HepG2 (cell line): ENCODE measurements around the gene PGA5. TPM values are rescaled to one million over a fixed set of nuclear protein-coding genes. Genes with fewer than 3 reads are reported as not detected.
A peak's percentile ranks its signal among the peaks of the same experiment; 100 is the strongest.

Experiments
- ATAC-seq: fragments of 200-7000 bp; cut with Tn5 transposase; 3 replicates; pipeline ENCODE4 v1.9.1; 2020; ENCODE audit warnings: mild to moderate bottlenecking, moderate library complexity
- BruUV-seq: library from RNA; stranded (reverse); fragments of 400-500 nt; replicated peaks from 2 replicates; lab custom pipeline; 2021; lab: Mats Ljungman, UMichigan
- CTCF ChIA-PET: fragments of 300-600 bp; formaldehyde crosslinking; extraction: SDS; loops from one replicate; lab custom pipeline; 2021; ENCODE audit warnings: low total read pairs, inconsistent platforms, low intra/inter-chr PET ratio; lab: Yijun Ruan, JAX
- POLR2A ChIA-PET: fragments of 350-600 bp; sonication (Branson Sonifier 250); formaldehyde crosslinking; loops from one replicate; lab custom pipeline; 2020; ENCODE audit warnings: antibody characterized with exemption, inconsistent platforms; lab: Yijun Ruan, JAX
- DNase-seq: peaks from one replicate; pipeline ENCODE4 v3.0.0-alpha.2; 2015; ENCODE audit warnings: low spot score
- FAIRE-seq: peaks from 3 replicates; lab custom pipeline; 2011; peaks lifted over from hg19 to GRCh38; lab: Jason Lieb, UNC
- H2AFZ ChIP-seq: one replicate; pipeline ENCODE4 v1.6.1; 2011; ENCODE audit warnings: low read length, inconsistent platforms
- H3K27ac ChIP-seq: fragments of 300-600 bp; 3 replicates; pipeline ENCODE4 v1.8.0; 2011; ENCODE audit warnings: mixed run types, mild to moderate bottlenecking, mixed read lengths, low read length, inconsistent platforms; ENCODE audit not compliant: insufficient read depth; ENCODE audit errors: extremely low read length
- H3K27me3 ChIP-seq, 2 experiments: fragments of 200-600 bp in 1 of 2; 2 replicates in 1 of 2; 3 replicates in 1 of 2; pipeline versions ENCODE4 v1.6.0 to v1.8.0; 2011; ENCODE audit warnings: low read length in 2 of 2, mild to moderate bottlenecking in 2 of 2, moderate library complexity in 2 of 2, inconsistent platforms in 1 of 2; ENCODE audit not compliant: insufficient read depth in 2 of 2, control insufficient read depth in 1 of 2
- H3K36me3 ChIP-seq, 2 experiments: fragments of 200-600 bp in 1 of 2; replicated peaks in 1 of 2; 2 replicates in 1 of 2; 3 replicates in 1 of 2; pipeline versions ENCODE4 v1.5.1 to v1.8.0; 2011; ENCODE audit warnings: low read length in 2 of 2, inconsistent platforms in 1 of 2; ENCODE audit not compliant: insufficient read depth in 2 of 2, control insufficient read depth in 1 of 2
- H3K4me1 ChIP-seq: 2 replicates; pipeline ENCODE4 v1.5.1; 2012; ENCODE audit warnings: low read length, inconsistent platforms; ENCODE audit not compliant: insufficient read depth
- H3K4me2 ChIP-seq: 2 replicates; pipeline ENCODE4 v1.6.0; 2011; ENCODE audit warnings: low read depth, low read length, inconsistent platforms
- H3K4me3 ChIP-seq, 3 experiments: fragments of 200-600 bp in 1 of 3; sonication (generic), shearing (Covaris generic) in 1 of 3; replicated peaks in 1 of 3; 2 replicates each; pipeline ENCODE4 v1.5.1; 2011 to 2016; ENCODE audit warnings: low read length in 3 of 3, inconsistent platforms in 2 of 3, low read depth in 2 of 3, mild to moderate bottlenecking in 2 of 3, control low read depth in 1 of 3, mixed read lengths in 1 of 3; ENCODE audit not compliant: insufficient read depth in 1 of 3
- H3K79me2 ChIP-seq: one replicate; pipeline ENCODE4 v1.6.1; 2011; ENCODE audit warnings: low read length, inconsistent platforms; ENCODE audit not compliant: insufficient read depth
- H3K9ac ChIP-seq: 2 replicates; pipeline ENCODE4 v1.6.0; 2011; ENCODE audit warnings: mild to moderate bottlenecking, low read depth, low read length, inconsistent platforms; ENCODE audit not compliant: insufficient read depth
- H3K9me3 ChIP-seq: 2 replicates; pipeline ENCODE4 v1.5.1; 2012; ENCODE audit warnings: mild to moderate bottlenecking, low read length
- H4K20me1 ChIP-seq: 2 replicates; pipeline ENCODE4 v1.6.0; 2011; ENCODE audit warnings: inconsistent platforms, mild to moderate bottlenecking, low read length, moderate library complexity; ENCODE audit not compliant: insufficient read depth
- AGO2 ChIP-seq: fragments of 200-400 bp; formaldehyde crosslinking; optimal IDR thresholded peaks from 2 replicates; pipeline ENCODE3; 2017; ENCODE audit warnings: mild to moderate bottlenecking, low read depth, low read length, moderate library complexity
- CBX5 ChIP-seq: sonication (generic); formaldehyde crosslinking; IDR thresholded peaks from 2 replicates; pipeline ENCODE4 v1.4.0; 2020; ENCODE audit warnings: missing genetic modification reagents, borderline replicate concordance
- ETS1 ChIP-seq: sonication (generic); formaldehyde crosslinking; IDR thresholded peaks from 2 replicates; pipeline ENCODE4 v1.4.0; 2020; ENCODE audit warnings: missing genetic modification reagents
- GABPB1 ChIP-seq: IDR thresholded peaks from 2 replicates; pipeline ENCODE4 v1.6.1; 2016; ENCODE audit warnings: mild to moderate bottlenecking, missing genetic modification reagents, moderate library complexity, missing compliant biosample characterization
- HHEX ChIP-seq: IDR thresholded peaks from 2 replicates; pipeline ENCODE4 v1.6.1; 2016; ENCODE audit warnings: control low read depth
- POLR2A ChIP-seq, 2 experiments: IDR thresholded peaks; 2 replicates each; pipeline ENCODE4 v1.6.1; 2011; ENCODE audit warnings: low read depth in 2 of 2, low read length in 2 of 2, mild to moderate bottlenecking in 1 of 2, moderate library complexity in 1 of 2; ENCODE audit not compliant: insufficient read depth in 1 of 2
- SOX6 ChIP-seq, 2 experiments: fragments of 450-650 bp in 1 of 2; sonication (generic) in 1 of 2; formaldehyde crosslinking in 1 of 2; IDR thresholded peaks; 2 replicates each; pipeline versions ENCODE4 v1.4.0 to v1.6.1; 2017 to 2020; ENCODE audit warnings: antibody characterized with exemption in 1 of 2, mild to moderate bottlenecking in 1 of 2, missing genetic modification reagents in 1 of 2
- XRCC5 ChIP-seq: fragments of 200-400 bp; formaldehyde crosslinking; optimal IDR thresholded peaks from 2 replicates; pipeline ENCODE3; 2017; ENCODE audit warnings: mild to moderate bottlenecking, low read length
- ZNF274 ChIP-seq: sonication (generic); formaldehyde crosslinking; IDR thresholded peaks from 2 replicates; pipeline ENCODE4 v1.5.1; 2020; ENCODE audit warnings: mild to moderate bottlenecking, missing genetic modification reagents
- ZNF512B ChIP-seq: sonication (generic); formaldehyde crosslinking; IDR thresholded peaks from 2 replicates; pipeline ENCODE4 v1.5.1; 2020; ENCODE audit warnings: missing genetic modification reagents, mild to moderate bottlenecking, borderline replicate concordance
- ZNF687 ChIP-seq: sonication (generic); formaldehyde crosslinking; IDR thresholded peaks from 2 replicates; pipeline ENCODE4 v1.5.1; 2020; ENCODE audit warnings: mild to moderate bottlenecking, missing genetic modification reagents, moderate library complexity
- ZNF800 ChIP-seq: sonication (generic); formaldehyde crosslinking; IDR thresholded peaks from 2 replicates; pipeline ENCODE4 v1.4.0; 2020; ENCODE audit warnings: missing genetic modification reagents
- ZSCAN25 ChIP-seq: sonication (generic); formaldehyde crosslinking; IDR thresholded peaks from 2 replicates; pipeline ENCODE4 v1.8.0; 2022; ENCODE audit warnings: mild to moderate bottlenecking, missing genetic modification reagents
- WGBS: methylation state at CpG from one replicate; pipeline ENCODE4 v1.1.6; 2017; ENCODE audit warnings: low lambda C conversion rate; 5-methylcytosine and 5-hydroxymethylcytosine counted together
- in situ Hi-C: cut with HindIII; loops from 2 replicates; pipeline ENCODE4 v1.10.0; 2017; ENCODE audit warnings: low pct_unique_long_range_greater_than_20kb; ENCODE audit not compliant: extremely low pct_ligation_motif_present
- intact Hi-C: fragments of 100-400 bp; cut with micrococcal nuclease; formaldehyde crosslinking; loops from one replicate; pipeline ENCODE4 v1.10.0; 2022; ENCODE audit not compliant: unreplicated experiment
- polyA plus RNA-seq, 8 experiments: library from polyadenylated mRNA; depleted of rRNA in 3 of 8; stranded (reverse) in 7 of 8; unstranded in 1 of 8; fragments of >200 nt; fragmentation: Illumina TruSeq in 4 of 8; extraction: Trizol in 4 of 8; gene quantifications; 2 replicates each; pipeline versions ENCODE4 v1.2.1 to v1.2.3, GENCODE V29; 2011 to 2016; ENCODE audit warnings: low read depth in 4 of 8, missing spikeins in 1 of 8, mixed read lengths in 1 of 8; ENCODE audit not compliant: insufficient read depth in 1 of 8
- total RNA-seq, 5 experiments: library from RNA; depleted of rRNA; stranded (reverse); fragments of >200 nt; fragmentation: Illumina TruSeq; extraction: Trizol; gene quantifications; 2 replicates each; pipeline ENCODE4 v1.2.3, GENCODE V29; 2016; ENCODE audit warnings: low read depth in 1 of 5

The PGA5 gene
- total and polyA plus RNA-seq, 2 of the 13 experiments (the other 11 are each of a cell fraction or from before 2014, with no cell fraction given) = not detected

- no peak overlapping the region for H3K27ac ChIP-seq
- no peaks in the 10 kb centered on the region for H3K79me2 ChIP-seq
- ChIA-PET CTCF (interaction anchor here (1.5 kb wide), 1 partner anchor 131 kb away, joined by 6 read pairs; no protein-coding TSS in a partner anchor), POLR2A (no interaction called here)
- peak; percentile 62 for FAIRE-seq
- no peak overlapping the region for H3K4me3 ChIP-seq
- WGBS = 86% methylated on average over 5 of the region's 12 CpGs
- no peak overlapping the region for H3K9ac ChIP-seq
- peaks cover 5% of the 10 kb centered on the region; the same call in 1 of the 2 replicates for H4K20me1 ChIP-seq
- H3K27me3 ChIP-seq = no peaks in the 10 kb centered on the region
- no peaks in the 10 kb centered on the region for H3K9me3 ChIP-seq
- no TSS peak for BruUV-seq
- no peaks in the 10 kb centered on the region for H3K4me1 ChIP-seq
- H2AFZ ChIP-seq = no peak overlapping the region
- peak; percentile 86 for ATAC-seq
- H3K4me2 ChIP-seq = no peak overlapping the region
- H3K36me3 ChIP-seq = peaks cover 9 to 20% of the 10 kb centered on the region in 2 experiments
- DNase-seq = peak; percentile 57
- in situ Hi-C loops (no loop called here), intact Hi-C loops (loop anchor here (10.0 kb wide), 2 partner anchors 80 to 130 kb away; partner anchors contain the start of genes DDB1 and TKFC)
- TF ChIP-seq ZNF800 (CRISPR knock-in tag) = no peak
- TF ChIP-seq ZSCAN25 (CRISPR knock-in tag) = peak; percentile 24; the same call in 1 of the 2 replicates
- 0 out of 2 replicates have a peak, but pooled peaks have one; percentile 17 for TF ChIP-seq GABPB1
- no peak for TF ChIP-seq HHEX
- peak; percentile 80 for TF ChIP-seq XRCC5
- TF ChIP-seq ETS1 (CRISPR knock-in tag) = no peak
- no peak for TF ChIP-seq ZNF512B (CRISPR knock-in tag)
- peak; percentile 69 for TF ChIP-seq AGO2
- 0 out of 2 replicates have a peak, but pooled peaks have one; percentile 32 for TF ChIP-seq ZNF274 (CRISPR knock-in tag)
- peak; percentile 12 to 52; a peak in 1 of 4 replicates for TF ChIP-seq POLR2A (IDR thresholded peaks at IDR 0.05; ENCODE audit: insufficient read depth in 1 of 2, low read depth in 2 of 2, low read length in 2 of 2)
- TF ChIP-seq CBX5 = peak; percentile 21; the same call in 1 of the 2 replicates
- no peak for TF ChIP-seq SOX6 (IDR thresholded peaks at IDR 0.05)
- TF ChIP-seq SOX6 (CRISPR knock-in tag; IDR thresholded peaks at IDR 0.05) = peak; percentile 16; the same call in 1 of the 2 replicates
- TF ChIP-seq ZNF687 (CRISPR knock-in tag) = peak; percentile 60
These were observed 13.5 kb downstream of the PGA5 start for GRCh38 chr11:61254403-61255025.
